Activated naive CD8-positive, alpha-beta T cell (primary cell): ENCODE data around the gene ACTRT3.
"Not testable (repeated sequence)": the region's sequence is repeated elsewhere in the genome, so short reads cannot be mapped to it uniquely, and the experiment has no call there.

Experiments
- H3K27ac Mint-ChIP-seq: one replicate; pipeline ENCODE4 v1.8.0; 2021; ENCODE audit warnings: mixed read lengths
- H3K27me3 Mint-ChIP-seq: one replicate; pipeline ENCODE4 v1.8.0; 2021; ENCODE audit warnings: mixed read lengths
- H3K36me3 Mint-ChIP-seq: one replicate; pipeline ENCODE4 v1.8.0; 2021; ENCODE audit warnings: mixed read lengths
- H3K4me1 Mint-ChIP-seq: one replicate; pipeline ENCODE4 v1.8.0; 2021; ENCODE audit warnings: low read depth, mixed read lengths
- H3K4me3 Mint-ChIP-seq: one replicate; pipeline ENCODE4 v1.8.0; 2021; ENCODE audit warnings: mild to moderate bottlenecking, mixed read lengths
- H3K9me3 Mint-ChIP-seq: one replicate; pipeline ENCODE4 v1.8.0; 2021; ENCODE audit warnings: low read depth, mixed read lengths

ACTRT3 gene

DNA sequence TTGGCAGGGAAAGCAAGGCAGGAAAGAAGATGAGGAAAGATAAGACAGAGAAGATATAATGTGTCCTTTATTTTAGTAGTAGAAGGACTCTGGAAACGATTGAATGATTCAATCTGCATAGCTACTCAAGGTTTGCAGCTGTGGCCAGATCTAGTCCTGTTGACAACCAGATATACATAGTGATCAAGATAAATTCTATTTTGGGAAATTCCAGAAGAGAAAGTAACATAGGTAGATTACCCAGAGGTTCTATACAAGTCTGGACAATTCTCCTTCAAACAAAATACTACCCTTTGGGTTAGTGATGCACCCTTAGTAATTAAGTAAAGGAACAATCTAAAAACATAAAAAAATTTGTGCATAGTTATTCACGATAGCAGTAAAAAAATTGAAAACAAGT, 13.9 kb downstream of the ACTRT3 start:
- H3K4me1 Mint-ChIP-seq: peaks cover 19% of the 10 kb centered on the region

DNA sequence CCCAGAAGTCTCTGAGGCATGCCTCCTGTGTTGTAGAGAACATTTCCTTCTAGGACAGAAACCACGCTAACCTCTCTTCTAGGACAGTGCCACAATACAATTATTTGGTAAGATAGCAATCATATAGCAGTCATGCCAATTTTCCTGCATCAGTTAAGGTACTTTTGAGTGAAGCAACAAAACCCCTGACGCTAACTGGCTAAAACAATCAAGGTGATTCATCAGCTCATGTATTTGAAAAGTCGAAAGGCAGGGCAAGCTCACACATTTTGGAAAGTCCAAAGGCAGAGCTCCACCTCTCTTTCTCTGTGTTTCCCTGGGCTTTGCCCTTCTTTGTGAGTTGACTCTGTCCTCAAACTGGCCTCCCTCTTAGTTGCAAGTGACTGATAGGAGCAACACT, 14.7 kb downstream of the ACTRT3 start:
- Mint-ChIP-seq H3K27ac (no peak overlapping the region), H3K9me3 (no peaks in the 10 kb centered on the region), H3K36me3 (no peaks in the 10 kb centered on the region), H3K27me3 (no peaks in the 10 kb centered on the region), H3K4me1 (peaks cover 16% of the 10 kb centered on the region), H3K4me3 (no peak overlapping the region)

More for the DNA sequence above, 13.9 kb downstream of the ACTRT3 start:
- H3K27me3 Mint-ChIP-seq: no peaks in the 10 kb centered on the region
- H3K27ac Mint-ChIP-seq: no peak overlapping the region
- H3K4me3 Mint-ChIP-seq: no peak overlapping the region
- no peaks in the 10 kb centered on the region for H3K36me3 Mint-ChIP-seq
- H3K9me3 Mint-ChIP-seq: no peaks in the 10 kb centered on the region

DNA sequence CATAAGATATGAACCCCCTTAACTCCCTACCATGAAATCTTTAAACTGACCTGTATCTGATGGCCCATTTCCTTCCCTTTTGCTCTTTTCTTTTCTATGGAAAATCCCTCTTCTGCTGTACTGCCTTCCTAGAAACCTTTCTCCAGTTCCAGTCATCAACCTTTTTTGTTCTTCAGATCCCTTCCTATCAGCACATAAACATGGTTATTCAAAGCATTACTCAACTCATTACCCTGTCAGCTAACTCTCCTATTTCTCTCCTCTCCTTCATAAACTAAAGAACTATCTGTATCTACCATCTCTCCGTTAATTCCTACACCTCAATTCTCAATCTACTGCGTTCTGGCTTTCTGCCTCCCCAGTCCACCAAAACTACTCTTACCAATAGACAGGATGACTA, 17.5 kb downstream of the ACTRT3 start:
- Mint-ChIP-seq H3K27me3 (peaks cover 10% of the 10 kb centered on the region), H3K27ac (no peak overlapping the region), H3K9me3 (no peaks in the 10 kb centered on the region), H3K4me3 (no peak overlapping the region), H3K36me3 (no peaks in the 10 kb centered on the region), H3K4me1 (peaks cover 7% of the 10 kb centered on the region)

DNA sequence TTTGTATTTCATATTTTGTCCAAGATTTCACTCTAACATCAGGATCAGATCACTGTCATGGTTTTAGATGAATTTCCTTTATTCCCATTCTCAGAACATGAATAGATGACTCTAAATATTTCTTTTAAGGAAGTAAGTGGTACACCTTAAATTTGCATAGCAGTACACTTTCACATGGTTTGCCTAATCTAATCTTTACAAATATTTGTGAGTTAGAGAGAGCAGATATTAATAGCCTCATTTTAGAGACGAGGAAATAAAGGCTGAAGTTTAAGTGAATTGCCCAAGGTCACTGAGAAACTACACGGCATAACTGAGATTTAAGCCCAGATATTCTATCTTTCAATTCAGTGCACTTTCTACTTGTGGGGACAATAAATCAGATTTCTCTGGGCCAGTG, 18.7 kb downstream of the ACTRT3 start:
- no peak overlapping the region for H3K27ac Mint-ChIP-seq
- no peak overlapping the region for H3K4me3 Mint-ChIP-seq
- no peaks in the 10 kb centered on the region for H3K9me3 Mint-ChIP-seq
- peaks cover 15% of the 10 kb centered on the region for H3K27me3 Mint-ChIP-seq
- H3K36me3 Mint-ChIP-seq: no peaks in the 10 kb centered on the region
- H3K4me1 Mint-ChIP-seq: peaks cover 7% of the 10 kb centered on the region

DNA sequence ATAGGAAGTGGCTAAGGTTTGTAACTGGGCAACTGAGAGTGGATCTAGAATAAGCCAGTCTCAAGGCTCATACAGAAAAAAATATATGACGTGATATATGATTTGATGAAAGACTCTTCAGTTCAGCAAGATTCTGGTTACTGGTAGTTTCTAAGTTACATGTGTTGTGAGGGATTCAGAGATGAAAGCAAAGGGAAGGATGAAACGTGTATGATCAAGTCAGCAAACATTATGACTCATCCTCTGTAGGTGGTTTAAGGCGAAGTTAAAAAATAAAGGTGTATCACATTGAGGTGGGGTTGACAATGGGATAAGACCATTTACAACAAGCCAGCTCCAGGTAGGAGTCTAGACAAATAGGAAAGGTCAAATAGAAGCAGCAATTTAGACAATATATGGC, 20.7 kb downstream of the ACTRT3 start:
- Mint-ChIP-seq H3K27ac (no peak overlapping the region), H3K4me3 (no peak overlapping the region), H3K9me3 (no peaks in the 10 kb centered on the region), H3K36me3 (no peaks in the 10 kb centered on the region), H3K27me3 (peaks cover 15% of the 10 kb centered on the region), H3K4me1 (peaks cover 7% of the 10 kb centered on the region)

DNA sequence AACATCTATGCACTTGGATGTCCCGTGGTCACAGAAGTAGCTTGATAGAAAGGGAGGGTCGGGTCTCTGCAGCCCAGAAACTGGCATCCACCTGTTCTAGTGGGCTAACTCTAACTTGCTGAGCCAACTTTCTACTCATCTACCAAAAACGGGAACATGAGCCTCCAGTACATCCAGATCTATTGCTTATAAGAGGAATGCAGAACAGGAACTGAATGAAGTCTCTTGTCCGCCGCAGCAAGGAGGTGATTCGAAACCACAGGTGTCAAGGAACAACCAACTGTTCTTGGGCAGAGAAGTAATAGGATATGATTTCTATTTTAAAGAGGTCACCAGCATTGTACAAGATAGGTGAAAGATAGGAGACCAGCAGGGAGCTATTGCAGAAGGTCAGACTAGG, 22.4 kb downstream of the ACTRT3 start:
- Mint-ChIP-seq H3K4me1 (peaks cover 7% of the 10 kb centered on the region), H3K27ac (no peak overlapping the region), H3K36me3 (no peaks in the 10 kb centered on the region), H3K4me3 (no peak overlapping the region), H3K9me3 (no peaks in the 10 kb centered on the region), H3K27me3 (peaks cover 15% of the 10 kb centered on the region)

DNA sequence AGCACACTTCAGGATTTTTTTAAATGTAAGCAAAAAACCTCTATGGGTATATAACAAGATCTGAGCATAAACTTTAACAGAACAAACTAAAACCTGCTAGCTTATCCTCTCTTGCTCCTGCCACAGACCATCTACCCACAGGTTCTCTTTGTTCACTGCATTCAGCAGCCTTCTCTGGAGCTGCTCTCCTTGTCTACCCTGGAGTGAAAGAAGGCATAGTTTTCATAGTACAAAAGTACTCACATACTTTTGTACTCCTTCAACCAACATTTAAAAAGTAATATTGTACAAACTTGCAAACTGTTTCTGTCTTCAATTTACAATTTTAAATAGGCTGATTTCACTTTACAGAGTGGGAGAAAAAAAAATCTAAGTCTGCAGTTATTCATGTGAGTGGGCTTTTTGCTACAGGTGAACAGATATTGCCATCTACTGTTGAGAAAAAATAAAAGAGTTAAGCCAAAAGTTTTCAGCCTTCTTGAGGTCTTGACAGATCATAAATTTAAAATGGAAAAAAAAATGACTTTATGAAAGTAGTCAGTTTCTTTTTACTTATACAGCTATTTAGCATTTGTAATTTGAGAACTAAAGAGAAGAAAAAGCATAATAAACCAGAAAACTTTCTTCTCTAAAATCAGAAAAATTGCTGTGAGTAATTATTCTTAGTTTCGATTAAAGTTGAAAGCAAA, 24.9 kb downstream of the ACTRT3 start:
- Mint-ChIP-seq H3K9me3 (no peaks in the 10 kb centered on the region), H3K4me3 (no peak overlapping the region)

DNA sequence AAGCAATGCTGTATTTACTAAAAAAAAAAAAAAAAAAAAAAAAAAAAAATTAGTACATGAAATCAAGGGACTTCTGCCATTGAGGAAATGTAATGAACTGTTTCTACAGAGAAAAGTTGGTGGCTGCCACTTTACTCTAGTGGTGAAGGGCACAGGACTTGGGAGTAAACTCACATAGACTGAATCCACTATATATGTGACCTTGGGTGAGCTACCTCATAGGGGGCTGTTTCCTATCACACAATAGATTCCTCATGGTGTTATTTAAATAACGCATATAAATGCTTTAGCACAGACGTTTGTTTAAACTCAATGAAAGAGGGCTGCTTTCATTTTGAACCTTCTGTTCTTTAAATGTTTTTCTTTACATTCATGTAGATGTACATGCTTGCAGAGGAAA, 30.3 kb downstream of the ACTRT3 start:
- H3K9me3 Mint-ChIP-seq: peaks cover 8% of the 10 kb centered on the region
- no peak overlapping the region for H3K4me3 Mint-ChIP-seq
- H3K27ac Mint-ChIP-seq: no peak overlapping the region
- peaks cover 2% of the 10 kb centered on the region for H3K36me3 Mint-ChIP-seq
- peaks cover 2% of the 10 kb centered on the region for H3K27me3 Mint-ChIP-seq
- no peaks in the 10 kb centered on the region for H3K4me1 Mint-ChIP-seq

More for the DNA sequence above, 24.9 kb downstream of the ACTRT3 start:
- Mint-ChIP-seq H3K27me3 (peaks cover 15% of the 10 kb centered on the region), H3K27ac (no peak overlapping the region), H3K4me1 (peaks cover 7% of the 10 kb centered on the region), H3K36me3 (no peaks in the 10 kb centered on the region)

DNA sequence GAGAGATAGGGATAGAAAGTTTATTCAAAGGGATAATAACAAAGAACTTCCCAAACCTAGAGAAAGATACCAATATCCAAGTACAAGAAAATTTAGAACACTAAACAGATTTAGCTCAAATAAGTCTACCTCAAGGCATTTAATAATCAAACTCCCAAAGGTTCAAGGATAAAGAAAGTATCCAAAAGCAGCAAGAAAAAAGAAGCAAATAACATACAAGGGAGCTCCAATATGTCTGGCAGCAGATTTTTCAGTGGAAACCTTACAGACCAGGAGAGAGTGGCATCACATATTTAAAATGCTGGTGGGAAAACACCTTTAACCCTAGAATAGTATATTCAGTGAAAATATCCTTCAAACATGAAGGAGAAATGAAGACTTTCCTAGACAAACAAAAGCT, 37.5 kb downstream of the ACTRT3 start:
- H3K27ac Mint-ChIP-seq, H3K4me3 Mint-ChIP-seq, H3K36me3 Mint-ChIP-seq, H3K4me1 Mint-ChIP-seq: not testable (repeated sequence)
- Mint-ChIP-seq H3K9me3 (peaks cover 14% of the 10 kb centered on the region), H3K27me3 (peaks cover 32% of the 10 kb centered on the region)

DNA sequence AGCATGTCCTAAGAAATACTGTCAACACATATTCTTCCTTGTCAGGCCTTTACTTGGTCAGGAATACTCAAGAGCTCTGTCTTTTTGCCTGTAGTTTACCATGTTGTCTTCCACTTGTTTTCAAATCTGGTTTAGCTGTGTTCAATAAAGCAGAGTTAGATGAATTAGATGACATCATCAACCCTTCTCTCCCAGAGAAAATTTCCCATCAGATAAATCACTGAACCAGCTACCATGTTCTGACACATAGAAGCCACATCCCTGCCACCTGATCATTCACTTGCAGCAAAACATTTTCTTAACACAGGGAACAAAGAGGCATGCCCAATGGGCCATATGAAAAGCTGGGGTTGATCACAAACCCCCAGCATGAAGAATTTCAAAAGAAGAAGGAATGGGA, 46.6 kb downstream of the ACTRT3 start:
- Mint-ChIP-seq H3K4me1 (no peaks in the 10 kb centered on the region), H3K27me3 (peaks cover 24% of the 10 kb centered on the region), H3K4me3 (no peak overlapping the region), H3K9me3 (peaks cover 8% of the 10 kb centered on the region), H3K36me3 (peaks cover 1% of the 10 kb centered on the region), H3K27ac (no peak overlapping the region)

DNA sequence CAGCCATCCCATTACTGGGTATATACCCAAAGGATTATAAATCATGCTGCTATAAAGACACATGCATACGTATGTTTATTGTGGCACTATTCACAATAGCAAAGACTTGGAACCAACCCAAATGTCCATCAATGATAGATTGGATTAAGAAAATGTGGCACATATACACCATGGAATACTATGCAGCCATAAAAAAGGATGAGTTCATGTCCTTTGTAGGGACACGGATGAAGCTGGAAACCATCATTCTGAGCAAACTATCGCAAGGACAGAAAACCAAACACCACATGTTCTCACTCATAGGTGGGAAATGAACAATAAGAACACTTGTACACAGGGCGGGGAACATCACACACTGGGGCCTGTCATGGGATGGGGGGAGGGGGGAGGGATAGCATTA, 50.9 kb downstream of the ACTRT3 start:
- not testable (repeated sequence) for H3K9me3 Mint-ChIP-seq, H3K36me3 Mint-ChIP-seq, H3K4me3 Mint-ChIP-seq, H3K27ac Mint-ChIP-seq, H3K4me1 Mint-ChIP-seq
- H3K27me3 Mint-ChIP-seq: peaks cover 22% of the 10 kb centered on the region
